C1 segment of cervical spinal cord (tissue), 14 donors: ENCODE results near the gene ZNF552.
"Not testable (repeated sequence)": the region's sequence is repeated elsewhere in the genome, so short reads cannot be mapped to it uniquely, and the experiment has no call there.

ENCODE experiments used
- DNase-seq, 14 donors: peaks; one replicate each; lab custom pipeline; 2025; lab: John Stamatoyannopoulos, UW

Gene ZNF552

GRCh38 chr19:57819475-57820148, 4.9 kb upstream of the ZNF552 start:
- DNase-seq = peak in 13 of 14 donors; percentile 51 to 83 (median 77)

GRCh38 chr19:57818378-57818777, 3.7 kb upstream of the ZNF552 start:
- no peak for DNase-seq

- DNase-seq = no peak
Observed at GRCh38 chr19:57817976-57818375, 3.3 kb upstream of the ZNF552 start.

- DNase-seq = no peak
Observed at GRCh38 chr19:57816652-57817051, 1.9 kb upstream of the ZNF552 start.

- DNase-seq = no peak
Observed at GRCh38 chr19:57815247-57816075, 748 bp upstream of the ZNF552 start.

GRCh38 chr19:57813919-57814504, 701 bp downstream of the ZNF552 start:
- no peak for DNase-seq

GRCh38 chr19:57812975-57813820, 1.5 kb downstream of the ZNF552 start:
- DNase-seq = not testable (repeated sequence)

- no peak for DNase-seq
Observed at GRCh38 chr19:57812226-57812625, 2.5 kb downstream of the ZNF552 start.

- DNase-seq = not testable (repeated sequence)
Observed at GRCh38 chr19:57810410-57811295, 4.1 kb downstream of the ZNF552 start.

GRCh38 chr19:57807541-57807940, 7.2 kb downstream of the ZNF552 start:
- no peak for DNase-seq

GRCh38 chr19:57803594-57804325, 11.0 kb downstream of the ZNF552 start:
- DNase-seq = peak in 3 of 14 donors; percentile 2 to 19 (median 4)

- no peak for DNase-seq
Observed at GRCh38 chr19:57803265-57803593, 11.5 kb downstream of the ZNF552 start.

GRCh38 chr19:57802269-57802668, 12.4 kb downstream of the ZNF552 start:
- no peak for DNase-seq

- no peak for DNase-seq
Observed at GRCh38 chr19:57800696-57801095, 14.0 kb downstream of the ZNF552 start.

- DNase-seq = not testable (repeated sequence)
Observed at GRCh38 chr19:57796580-57796979, 18.1 kb downstream of the ZNF552 start.

GRCh38 chr19:57789288-57789687, 25.4 kb downstream of the ZNF552 start:
- no peak for DNase-seq

GRCh38 chr19:57788114-57788692, 26.5 kb downstream of the ZNF552 start:
- no peak for DNase-seq

GRCh38 chr19:57786906-57787305, 27.8 kb downstream of the ZNF552 start:
- no peak for DNase-seq

GRCh38 chr19:57786286-57786685, 28.4 kb downstream of the ZNF552 start:
- DNase-seq = no peak
